K562 (cell line): ENCODE measurements around the gene TP73. TPM values are rescaled to one million over a fixed set of nuclear protein-coding genes. Genes with fewer than 3 reads are reported as not detected.

Experiments
- CCNT2 ChIP-seq: IDR thresholded peaks from 2 replicates; pipeline ENCODE4 v1.6.1; 2011; ENCODE audit warnings: borderline replicate concordance, low read depth, mild to moderate bottlenecking, moderate library complexity, mixed read lengths, low read length; ENCODE audit not compliant: insufficient read length; ENCODE audit errors: extremely low read depth
- ETV5 ChIP-seq: sonication (generic); formaldehyde crosslinking; IDR thresholded peaks from 2 replicates; pipeline ENCODE4 v1.4.0; 2020; ENCODE audit warnings: low read depth, mild to moderate bottlenecking, missing genetic modification reagents
- HOXB6 ChIP-seq: fragments of 250-450 bp; sonication (Bioruptor Pico); IDR thresholded peaks from 2 replicates; pipeline ENCODE4 v1.5.1; 2022; ENCODE audit warnings: mild to moderate bottlenecking, borderline replicate concordance
- L3MBTL2 ChIP-seq: fragments of 450-650 bp; IDR thresholded peaks from 2 replicates; pipeline ENCODE4 v1.6.1; 2016; ENCODE audit warnings: mild to moderate bottlenecking, moderate library complexity
- MAFK ChIP-seq: IDR thresholded peaks from 2 replicates; pipeline ENCODE4 v1.6.1; 2011; ENCODE audit warnings: low read length, improper control_type of control experiment
- MAX ChIP-seq: sonication (generic); formaldehyde crosslinking; IDR thresholded peaks from 2 replicates; pipeline ENCODE4 v1.9.0; 2022; ENCODE audit warnings: mild to moderate bottlenecking, missing genetic modification reagents
- NCOA4 ChIP-seq: fragments of 450-650 bp; IDR thresholded peaks from 2 replicates; pipeline ENCODE4 v1.6.1; 2018; ENCODE audit warnings: mild to moderate bottlenecking; ENCODE audit not compliant: partially characterized antibody
- PKNOX1 ChIP-seq: fragments of 450-650 bp; IDR thresholded peaks from 2 replicates; pipeline ENCODE4 v1.6.1; 2016
- REST ChIP-seq, 2 experiments: fragments of 450-650 bp; formaldehyde crosslinking in 1 of 2; IDR thresholded peaks; 2 replicates each; pipeline versions ENCODE4 v1.4.0 to v1.6.1; 2014 to 2020; ENCODE audit warnings: mild to moderate bottlenecking in 2 of 2, borderline replicate concordance in 1 of 2, low read depth in 1 of 2
- SLC30A9 ChIP-seq: fragments of 250-450 bp; sonication (Bioruptor Pico); IDR thresholded peaks from 2 replicates; pipeline ENCODE4 v1.8.0; 2022; ENCODE audit warnings: mild to moderate bottlenecking, moderate library complexity
- TAF1 ChIP-seq: IDR thresholded peaks from 2 replicates; pipeline ENCODE4 v1.6.1; 2011; ENCODE audit warnings: mild to moderate bottlenecking, low read length, moderate library complexity; ENCODE audit not compliant: insufficient read depth, control insufficient read depth, severe bottlenecking; ENCODE audit errors: extremely low read depth
- THRA ChIP-seq: fragments of 450-650 bp; IDR thresholded peaks from 2 replicates; pipeline ENCODE4 v1.6.1; 2017; ENCODE audit warnings: mild to moderate bottlenecking, moderate library complexity
- ZFP30 ChIP-seq: fragments of 250-450 bp; sonication (Bioruptor Pico); IDR thresholded peaks from 2 replicates; pipeline ENCODE4 v1.8.0; 2022; ENCODE audit warnings: moderate library complexity, mild to moderate bottlenecking, inconsistent platforms, borderline replicate concordance
- ZNF140 ChIP-seq: fragments of 250-450 bp; sonication (Bioruptor Pico); IDR thresholded peaks from 2 replicates; pipeline ENCODE4 v1.8.0; 2021; ENCODE audit warnings: moderate library complexity, mild to moderate bottlenecking, inconsistent platforms
- ZNF143 ChIP-seq: sonication (generic); formaldehyde crosslinking; IDR thresholded peaks from 2 replicates; pipeline ENCODE4 v1.9.0; 2022; ENCODE audit warnings: mild to moderate bottlenecking, missing genetic modification reagents
- ZNF3 ChIP-seq: fragments of 250-450 bp; sonication (Bioruptor Pico); IDR thresholded peaks from 2 replicates; pipeline ENCODE4 v1.5.0; 2021; ENCODE audit warnings: mild to moderate bottlenecking, moderate library complexity
- polyA plus RNA-seq, 8 experiments: library from polyadenylated mRNA; depleted of rRNA in 4 of 8; stranded (reverse) in 5 of 8; unstranded in 3 of 8; fragments of >200 nt; fragmentation: Nextera tagmentation in 2 of 8; fragmentation: Illumina TruSeq in 1 of 8; extraction: Ambion mirVana in 2 of 8; extraction: Trizol in 1 of 8; gene quantifications; 2 replicates each; pipeline versions ENCODE4 v1.2.1 to v1.2.3, GENCODE V29; 2011 to 2014; ENCODE audit warnings: inconsistent platforms in 1 of 8, missing spikeins in 1 of 8
- total RNA-seq, 7 experiments: library from RNA; depleted of rRNA in 6 of 7; stranded (reverse); fragments of >200 nt in 6 of 7; fragmentation: Illumina TruSeq in 2 of 7; extraction: Trizol in 2 of 7; gene quantifications; 2 replicates each; pipeline versions ENCODE4 v1.2.1 to v1.2.3, GENCODE V29; 2011 to 2021; ENCODE audit warnings: low replicate concordance in 1 of 7

The TP73 gene
- total and polyA plus RNA-seq, 9 of the 15 experiments (the other 6 are each of a cell fraction or from before 2014, with no cell fraction given): 0.07 to 1.6 (median 0.40) TPM; not detected in 2

- TF ChIP-seq MAX (CRISPR knock-in tag) (peak; percentile 66), THRA (no peak), PKNOX1 (peak; percentile 49), MAFK (peak; percentile 2; the same call in 1 of the 2 replicates), ZNF143 (CRISPR knock-in tag) (peak; percentile 50; the same call in 1 of the 2 replicates), TAF1 (no peak), HOXB6 (CRISPR knock-in tag) (no peak), ETV5 (CRISPR knock-in tag) (0 out of 2 replicates have a peak, but pooled peaks have one; percentile 27), L3MBTL2 (peak; percentile 82), ZNF140 (CRISPR knock-in tag) (no peak), NCOA4 (no peak), ZFP30 (CRISPR knock-in tag) (no peak), SLC30A9 (CRISPR knock-in tag) (no peak), ZNF3 (CRISPR knock-in tag) (no peak), CCNT2 (no peak), REST (IDR thresholded peaks at IDR 0.05; ENCODE audit: borderline replicate concordance) (peak; percentile 77), REST (CRISPR knock-in tag; IDR thresholded peaks at IDR 0.05; ENCODE audit: low read depth) (no peak)
These were observed 33.2 kb upstream of the TP73 start (continued) for GRCh38 chr1:3618881-3619671.
